Activated CD4-positive, alpha-beta T cell treated with anti-CD3 and anti-CD28 coated beads for 36 hours (primary cell): ENCODE results near the gene MMEL1. TPM values are rescaled to one million over a fixed set of nuclear protein-coding genes. Genes with fewer than 3 reads are reported as not detected.
"Not testable (repeated sequence)": the region's sequence is repeated elsewhere in the genome, so short reads cannot be mapped to it uniquely, and the experiment has no call there.

Experiments used
- ATAC-seq: fragments of 200-7000 bp; cut with Tn5 transposase; one replicate; pipeline ENCODE4 v1.10.0; 2021; ENCODE audit warnings: mild to moderate bottlenecking, moderate library complexity
- CTCF ChIA-PET: fragments of 350-600 bp; sonication (Branson Sonifier 250); formaldehyde crosslinking; loops from one replicate; lab custom pipeline; 2021; ENCODE audit warnings: antibody characterized with exemption; lab: Charles Lee
- POLR2A ChIA-PET: fragments of 350-600 bp; sonication (Branson Sonifier 250); formaldehyde crosslinking; loops from one replicate; lab custom pipeline; 2021; ENCODE audit warnings: antibody characterized with exemption, inconsistent platforms; lab: Charles Lee
- DNase-seq: peaks from one replicate; pipeline ENCODE4 v3.0.0-alpha.2; 2020
- H3K27ac Mint-ChIP-seq: one replicate; pipeline ENCODE4 v1.8.0; 2021; ENCODE audit warnings: mixed read lengths
- H3K27me3 Mint-ChIP-seq: one replicate; pipeline ENCODE4 v1.8.0; 2021; ENCODE audit warnings: mixed read lengths
- H3K36me3 Mint-ChIP-seq: one replicate; pipeline ENCODE4 v1.8.0; 2021; ENCODE audit warnings: low read depth, mixed read lengths
- H3K4me1 Mint-ChIP-seq: one replicate; pipeline ENCODE4 v1.8.0; 2021; ENCODE audit warnings: mixed read lengths
- H3K4me3 Mint-ChIP-seq: one replicate; pipeline ENCODE4 v1.8.0; 2021; ENCODE audit warnings: mild to moderate bottlenecking, moderate library complexity, mixed read lengths
- H3K9me3 Mint-ChIP-seq: one replicate; pipeline ENCODE4 v1.8.0; 2021; ENCODE audit warnings: low read depth, mixed read lengths
- intact Hi-C, 2 experiments: fragments of 100-400 bp; cut with DNase I in 1 of 2; cut with micrococcal nuclease in 1 of 2; formaldehyde crosslinking; loops; one replicate each; pipeline versions ENCODE4 v1.14.2 to v1.15.1; 2022 to 2024; cut with DNase I, micrococcal nuclease
- total RNA-seq, 2 experiments: library from RNA; stranded (reverse); gene quantifications; one replicate each; pipeline ENCODE4 v1.2.3, GENCODE V29; 2021

Gene MMEL1
- total RNA-seq, 2 experiments from 2014 or later: 0.97 to 1.4 TPM

DNA sequence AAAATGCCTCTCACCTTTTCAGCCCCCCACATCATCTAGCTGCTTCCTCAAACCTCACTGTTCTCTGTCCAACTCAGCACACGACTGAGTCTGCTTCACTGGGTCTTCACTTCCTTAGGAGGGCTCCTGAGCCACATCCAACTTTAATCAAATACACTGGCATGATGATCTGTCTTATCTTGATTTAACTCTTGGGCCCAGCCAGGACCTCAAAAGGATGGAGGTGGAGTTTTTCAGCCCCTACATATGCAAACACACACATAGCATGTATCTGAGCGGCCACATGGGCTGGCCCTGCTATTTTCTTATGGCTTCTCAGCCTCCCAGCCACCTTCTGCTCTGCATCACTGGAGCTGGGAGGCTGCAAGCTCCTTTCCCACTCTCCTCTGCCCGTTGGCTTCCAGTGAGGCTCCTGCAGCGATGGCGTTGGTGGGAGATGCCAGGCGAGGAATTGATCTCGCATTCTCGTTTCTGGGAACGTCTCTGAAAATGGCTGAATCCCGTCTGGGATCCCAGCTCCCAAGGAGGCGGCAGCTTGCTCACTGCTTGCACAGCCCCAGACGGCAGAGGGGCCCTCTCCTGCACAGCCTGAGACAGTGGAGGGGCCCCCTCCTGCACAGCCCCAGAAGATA is 48.0 kb downstream of the MMEL1 start:
- ATAC-seq (no peak), DNase-seq (no peak)
- peaks cover 16% of the 10 kb centered on the region for H3K36me3 Mint-ChIP-seq
- peak overlapping the region; percentile 82 for H3K4me3 Mint-ChIP-seq
- no peaks in the 10 kb centered on the region for H3K9me3 Mint-ChIP-seq
- peak overlapping the region; percentile 88 for H3K27ac Mint-ChIP-seq
- POLR2A ChIA-PET: interaction anchor here (1.4 to 4.0 kb wide), 3 partner anchors 28 to 169 kb away, joined by 4 to 23 read pairs (median 9); partner anchors contain the start of gene TNFRSF14
- H3K4me1 Mint-ChIP-seq: peaks cover 57% of the 10 kb centered on the region
- CTCF ChIA-PET: interaction anchor here (0.6 to 5.3 kb wide), 4 partner anchors 23 to 97 kb away, joined by 3 to 25 read pairs (median 4); partner anchors contain the start of gene TNFRSF14
- no peaks in the 10 kb centered on the region for H3K27me3 Mint-ChIP-seq
- intact Hi-C loops: loop anchor here (2.0 to 10.0 kb wide), 5 partner anchors 36 to 1187 kb away; partner anchors contain the start of gene SMIM1 (in 1 of the 2)

- POLR2A ChIA-PET: interaction anchor here (0.9 to 4.0 kb wide), 3 partner anchors 27 to 36 kb away, joined by 3 to 23 read pairs (median 6); partner anchors contain the start of gene TNFRSF14
- peak; percentile 62 for DNase-seq
- Mint-ChIP-seq H3K4me3 (peak overlapping the region; percentile 82), H3K27me3 (no peaks in the 10 kb centered on the region), H3K36me3 (peaks cover 14% of the 10 kb centered on the region), H3K9me3 (no peaks in the 10 kb centered on the region), H3K27ac (peak overlapping the region; percentile 88), H3K4me1 (peaks cover 64% of the 10 kb centered on the region)
- intact Hi-C loops: loop anchor here (2.0 to 10.0 kb wide), 4 partner anchors 35 to 537 kb away; no protein-coding TSS in a partner anchor
- no peak for ATAC-seq
- CTCF ChIA-PET: interaction anchor here (1.1 to 5.3 kb wide), 4 partner anchors 22 to 37 kb away, joined by 3 to 25 read pairs (median 6); partner anchors contain the start of gene TNFRSF14
Observed at GRCh38 chr1:2583871-2584351, 48.9 kb downstream of the MMEL1 start.

DNA sequence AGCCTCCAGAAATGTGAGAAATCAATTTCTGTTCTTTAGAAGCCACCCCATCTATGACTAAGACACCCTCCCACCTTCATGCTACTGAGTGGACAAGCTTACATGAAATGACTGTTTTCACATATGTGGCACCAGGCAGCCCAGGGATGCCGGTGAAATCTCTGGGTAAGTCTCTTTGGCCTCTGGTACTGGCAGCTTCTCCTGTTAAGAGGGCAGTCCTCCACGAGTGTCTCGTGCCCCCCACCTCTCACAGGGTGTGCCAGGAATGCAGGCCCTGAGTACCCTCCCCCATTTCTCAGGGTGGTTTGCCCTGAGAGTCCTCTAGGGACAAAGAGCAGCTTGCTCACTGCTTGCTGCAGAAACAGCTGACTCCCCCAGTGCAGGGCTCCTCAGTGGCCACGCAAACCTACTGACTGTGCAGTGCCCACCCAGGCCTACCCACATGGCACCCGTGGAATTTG is 49.5 kb downstream of the MMEL1 start:
- Mint-ChIP-seq H3K9me3 (no peaks in the 10 kb centered on the region), H3K36me3 (peaks cover 16% of the 10 kb centered on the region), H3K27ac (peak overlapping the region; percentile 88), H3K4me3 (peak overlapping the region; percentile 82), H3K27me3 (no peaks in the 10 kb centered on the region), H3K4me1 (peaks cover 69% of the 10 kb centered on the region)
- POLR2A ChIA-PET: interaction anchor here (0.6 to 4.0 kb wide), 4 partner anchors 27 to 801 kb away, joined by 3 to 23 read pairs (median 5); partner anchors contain the start of gene TNFRSF14
- CTCF ChIA-PET: interaction anchor here (1.9 to 5.3 kb wide), 3 partner anchors 21 to 35 kb away, joined by 4 to 25 read pairs (median 7); partner anchors contain the start of gene TNFRSF14
- DNase-seq (peak; percentile 65), ATAC-seq (peak; percentile 9)
- intact Hi-C loops: loop anchor here in 1 of 2 experiments (5.0 to 10.0 kb wide), 3 partner anchors 291 to 536 kb away; no protein-coding TSS in a partner anchor

DNA sequence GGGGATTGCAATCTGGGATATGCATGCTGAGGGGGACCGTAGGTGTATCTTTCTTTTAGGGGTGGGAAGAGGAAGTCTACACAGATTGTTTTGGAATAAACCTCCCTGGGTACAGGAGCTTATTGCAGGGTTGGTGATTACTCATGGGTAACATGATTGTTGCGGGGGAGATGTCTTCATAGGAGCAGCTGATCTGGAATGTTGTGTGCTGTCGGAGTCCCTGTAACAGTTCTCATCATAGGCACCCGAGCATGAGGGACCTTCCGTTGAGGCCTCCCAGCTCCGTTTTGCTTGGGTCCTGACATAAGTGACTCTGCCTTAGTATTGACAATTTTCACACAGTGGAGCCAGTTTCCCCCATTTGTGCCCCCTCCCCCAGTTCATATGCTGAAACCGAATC is 50.4 kb downstream of the MMEL1 start:
- peaks cover 70% of the 10 kb centered on the region for H3K4me1 Mint-ChIP-seq
- no peaks in the 10 kb centered on the region for H3K27me3 Mint-ChIP-seq
- ChIA-PET POLR2A (no interaction called here), CTCF (interaction anchor here (1.9 to 5.3 kb wide), 2 partner anchors 26 to 34 kb away, joined by 7 to 25 read pairs; partner anchors contain the start of gene TNFRSF14)
- ATAC-seq (no peak), DNase-seq (no peak)
- no peak overlapping the region for H3K4me3 Mint-ChIP-seq
- intact Hi-C loops: loop anchor here in 1 of 2 experiments (5.0 to 10.0 kb wide), 3 partner anchors 290 to 535 kb away; no protein-coding TSS in a partner anchor
- no peaks in the 10 kb centered on the region for H3K9me3 Mint-ChIP-seq
- H3K27ac Mint-ChIP-seq: peak overlapping the region; percentile 93
- peaks cover 16% of the 10 kb centered on the region for H3K36me3 Mint-ChIP-seq

DNA sequence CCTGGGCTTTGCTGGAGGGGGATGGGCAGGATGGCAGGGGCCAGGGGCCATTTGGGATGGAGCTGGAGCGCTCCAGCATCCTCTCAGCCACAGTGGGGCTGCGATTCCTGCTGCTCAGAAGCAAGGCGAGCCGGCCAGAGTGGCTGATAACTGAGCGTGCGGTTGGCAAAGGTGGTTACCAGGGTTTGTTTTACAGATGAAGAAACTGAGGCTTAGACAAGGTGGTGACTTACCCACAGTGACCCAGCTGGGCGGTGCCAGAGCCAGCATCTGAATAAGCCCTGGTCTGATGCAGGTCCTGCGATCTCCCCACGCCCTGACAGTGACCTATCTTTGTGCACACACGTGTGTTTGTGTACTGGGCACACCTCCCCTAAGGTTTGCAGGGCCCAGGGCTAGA is 52.1 kb downstream of the MMEL1 start:
- no peak for ATAC-seq
- no peaks in the 10 kb centered on the region for H3K9me3 Mint-ChIP-seq
- peaks cover 80% of the 10 kb centered on the region for H3K4me1 Mint-ChIP-seq
- peaks cover 16% of the 10 kb centered on the region for H3K36me3 Mint-ChIP-seq
- ChIA-PET CTCF (no interaction called here), POLR2A (no interaction called here)
- DNase-seq: no peak
- intact Hi-C loops: loop anchor here in 1 of 2 experiments (5.0 to 10.0 kb wide), 3 partner anchors 288 to 533 kb away; no protein-coding TSS in a partner anchor
- H3K27ac Mint-ChIP-seq: peak overlapping the region; percentile 78
- H3K27me3 Mint-ChIP-seq: no peaks in the 10 kb centered on the region
- no peak overlapping the region for H3K4me3 Mint-ChIP-seq

GRCh38 chr1:2578758-2579118 is 54.1 kb downstream of the MMEL1 start:
- DNase-seq (no peak), ATAC-seq (no peak)
- H3K4me1 Mint-ChIP-seq: peaks cover 68% of the 10 kb centered on the region
- POLR2A ChIA-PET: no interaction called here
- peaks cover 6% of the 10 kb centered on the region for H3K36me3 Mint-ChIP-seq
- H3K9me3 Mint-ChIP-seq: peaks cover 6% of the 10 kb centered on the region
- CTCF ChIA-PET: interaction anchor here (0.9 to 1.1 kb wide), 4 partner anchors 17 to 38 kb away, joined by 3 to 4 read pairs (median 3); no protein-coding TSS in a partner anchor
- intact Hi-C loops: loop anchor here (1.0 to 5.0 kb wide), 4 partner anchors 8 to 1271 kb away; partner anchors contain the start of genes TNFRSF14 (in 2 of the 2), ACAP3 (in 1 of the 2), PRXL2B (in 1 of the 2) and PUSL1 (in 1 of the 2)
- H3K4me3 Mint-ChIP-seq: peak overlapping the region; percentile 62
- H3K27ac Mint-ChIP-seq: peak overlapping the region; percentile 98
- no peaks in the 10 kb centered on the region for H3K27me3 Mint-ChIP-seq

GRCh38 chr1:2577565-2578075 is 55.2 kb downstream of the MMEL1 start:
- Mint-ChIP-seq H3K9me3 (peaks cover 15% of the 10 kb centered on the region), H3K27ac (peak overlapping the region; percentile 98), H3K4me1 (peaks cover 59% of the 10 kb centered on the region), H3K4me3 (peak overlapping the region; percentile 62)
- DNase-seq (peak; percentile 79), ATAC-seq (peak; percentile 50)
- not testable (repeated sequence) for H3K36me3 Mint-ChIP-seq, H3K27me3 Mint-ChIP-seq
- CTCF ChIA-PET: interaction anchor here (0.6 to 1.7 kb wide), 8 partner anchors 14 to 383 kb away, joined by 3 to 6 read pairs (median 3); partner anchors contain the start of genes FAAP20 and TNFRSF14
- POLR2A ChIA-PET: interaction anchor here (1.1 to 1.4 kb wide), 2 partner anchors 22 to 51 kb away, joined by 3 to 12 read pairs; partner anchors contain the start of genes PANK4 and TNFRSF14
- intact Hi-C loops: loop anchor here (1.0 to 5.0 kb wide), 4 partner anchors 9 to 1270 kb away; partner anchors contain the start of genes TNFRSF14 (in 2 of the 2), ACAP3 (in 1 of the 2), PRXL2B (in 1 of the 2) and PUSL1 (in 1 of the 2)

DNA sequence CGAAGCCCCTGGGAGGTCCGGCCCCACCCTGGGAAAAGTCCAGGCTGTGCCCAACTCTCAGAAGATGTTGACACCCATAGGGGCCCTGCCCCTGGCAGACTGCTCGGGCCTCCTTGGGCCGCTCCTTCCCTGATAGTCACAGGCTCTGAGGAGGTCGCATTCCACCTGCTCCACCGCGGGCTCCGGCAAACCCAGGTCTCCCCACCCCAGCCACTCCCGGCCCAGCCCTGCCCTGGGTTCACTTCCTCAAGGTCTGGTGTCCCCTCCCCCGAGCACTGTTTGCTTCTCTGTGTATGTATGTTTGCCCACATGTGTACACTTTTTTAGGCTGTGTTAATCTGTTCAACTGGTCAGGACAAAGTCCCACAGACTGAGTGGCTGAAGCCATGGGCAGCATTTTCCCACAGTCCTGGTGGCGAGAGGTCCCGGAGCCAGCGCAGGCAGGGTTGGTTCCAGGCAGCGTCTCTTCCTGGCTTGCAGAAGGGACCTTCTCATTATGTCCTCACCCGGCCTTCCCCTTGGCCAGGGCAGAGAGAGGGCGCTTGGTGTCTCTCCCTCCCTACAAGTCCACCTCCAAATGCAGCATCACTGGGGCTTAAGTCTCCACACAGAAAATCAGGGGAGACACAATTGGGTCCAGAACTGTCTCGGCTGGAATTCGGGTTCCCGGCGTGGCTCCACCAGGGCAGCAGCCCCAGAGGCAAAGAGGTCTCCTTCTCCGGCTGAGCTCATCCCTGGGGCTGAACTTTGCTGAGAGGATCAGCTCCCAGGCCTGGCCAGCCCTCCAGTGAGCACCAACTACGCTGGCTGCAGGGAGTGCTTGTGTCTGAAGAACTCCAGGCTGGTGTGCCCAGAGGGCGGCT is 56.8 kb downstream of the MMEL1 start:
- intact Hi-C loops: loop anchor here in 1 of 2 experiments (5.0 kb wide), 1 partner anchor 1269 kb away; the partner anchor contains the start of genes ACAP3 and PUSL1
- peaks cover 2% of the 10 kb centered on the region for H3K36me3 Mint-ChIP-seq
- DNase-seq (no peak), ATAC-seq (no peak)
- no peaks in the 10 kb centered on the region for H3K27me3 Mint-ChIP-seq
- ChIA-PET POLR2A (interaction anchor here (0.7 kb wide), 1 partner anchor 29 kb away, joined by 3 read pairs; no protein-coding TSS in a partner anchor), CTCF (no interaction called here)
- H3K4me3 Mint-ChIP-seq: peak overlapping the region; percentile 62
- peaks cover 15% of the 10 kb centered on the region for H3K9me3 Mint-ChIP-seq
- peaks cover 43% of the 10 kb centered on the region for H3K4me1 Mint-ChIP-seq
- H3K27ac Mint-ChIP-seq: peak overlapping the region; percentile 98

- peaks cover 2% of the 10 kb centered on the region for H3K36me3 Mint-ChIP-seq
- H3K4me3 Mint-ChIP-seq: no peak overlapping the region
- ChIA-PET CTCF (no interaction called here), POLR2A (interaction anchor here (0.6 kb wide), 1 partner anchor 42 kb away, joined by 5 read pairs; no protein-coding TSS in a partner anchor)
- no peaks in the 10 kb centered on the region for H3K27me3 Mint-ChIP-seq
- DNase-seq (no peak), ATAC-seq (no peak)
- peaks cover 28% of the 10 kb centered on the region for H3K4me1 Mint-ChIP-seq
- no peak overlapping the region for H3K27ac Mint-ChIP-seq
- peaks cover 15% of the 10 kb centered on the region for H3K9me3 Mint-ChIP-seq
- intact Hi-C loops: no loop called here
Observed at GRCh38 chr1:2574350-2574749, 58.5 kb downstream of the MMEL1 start.
